ENCODE data around the gene GPRIN2. TPM values are rescaled to one million over a fixed set of nuclear protein-coding genes. Genes with fewer than 3 reads are reported as not detected.
A peak's percentile ranks its signal among the peaks of the same experiment; 100 is the strongest.

The GPRIN2 gene
- total RNA-seq, 1 donor from 2014 or later = 3.0 TPM

DNA sequence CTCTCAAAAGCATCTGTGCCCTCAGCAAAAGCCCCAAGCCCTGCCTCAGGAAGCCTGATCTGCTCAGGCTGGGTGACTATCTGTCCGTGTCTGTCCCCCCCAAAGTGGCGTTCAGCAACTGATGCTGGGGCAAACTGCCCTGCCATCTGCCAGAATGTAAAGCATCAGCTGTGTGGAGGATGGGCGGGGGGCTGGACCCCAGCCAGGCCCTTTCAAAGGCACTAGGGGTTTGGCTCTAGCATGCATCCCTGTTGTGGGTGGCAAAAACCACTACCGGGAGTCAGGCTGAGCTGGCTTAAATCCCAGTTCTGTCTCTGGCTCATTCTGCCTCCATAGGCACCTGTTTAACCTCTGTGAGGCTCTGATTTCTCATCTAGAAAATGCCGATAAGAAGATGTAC is 35.5 kb downstream of the GPRIN2 start:
- no peaks in the 10 kb centered on the region for H3K36me3 Mint-ChIP-seq (ENCODE audit: low read depth, unreplicated experiment)
- TF ChIP-seq EZH2 (IDR thresholded peaks at IDR 0.05; ENCODE audit: insufficient read depth, low read length) = no peak
- TF ChIP-seq, protein P1, sequence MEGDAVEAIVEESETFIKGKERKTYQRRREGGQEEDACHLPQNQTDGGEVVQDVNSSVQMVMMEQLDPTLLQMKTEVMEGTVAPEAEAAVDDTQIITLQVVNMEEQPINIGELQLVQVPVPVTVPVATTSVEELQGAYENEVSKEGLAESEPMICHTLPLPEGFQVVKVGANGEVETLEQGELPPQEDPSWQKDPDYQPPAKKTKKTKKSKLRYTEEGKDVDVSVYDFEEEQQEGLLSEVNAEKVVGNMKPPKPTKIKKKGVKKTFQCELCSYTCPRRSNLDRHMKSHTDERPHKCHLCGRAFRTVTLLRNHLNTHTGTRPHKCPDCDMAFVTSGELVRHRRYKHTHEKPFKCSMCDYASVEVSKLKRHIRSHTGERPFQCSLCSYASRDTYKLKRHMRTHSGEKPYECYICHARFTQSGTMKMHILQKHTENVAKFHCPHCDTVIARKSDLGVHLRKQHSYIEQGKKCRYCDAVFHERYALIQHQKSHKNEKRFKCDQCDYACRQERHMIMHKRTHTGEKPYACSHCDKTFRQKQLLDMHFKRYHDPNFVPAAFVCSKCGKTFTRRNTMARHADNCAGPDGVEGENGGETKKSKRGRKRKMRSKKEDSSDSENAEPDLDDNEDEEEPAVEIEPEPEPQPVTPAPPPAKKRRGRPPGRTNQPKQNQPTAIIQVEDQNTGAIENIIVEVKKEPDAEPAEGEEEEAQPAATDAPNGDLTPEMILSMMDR (IDR thresholded peaks at IDR 0.05; ENCODE audit: insufficient read depth, low read depth, low read length) = no peak
- DNase-seq (ENCODE audit: low read depth) = peak; percentile 71

DNA sequence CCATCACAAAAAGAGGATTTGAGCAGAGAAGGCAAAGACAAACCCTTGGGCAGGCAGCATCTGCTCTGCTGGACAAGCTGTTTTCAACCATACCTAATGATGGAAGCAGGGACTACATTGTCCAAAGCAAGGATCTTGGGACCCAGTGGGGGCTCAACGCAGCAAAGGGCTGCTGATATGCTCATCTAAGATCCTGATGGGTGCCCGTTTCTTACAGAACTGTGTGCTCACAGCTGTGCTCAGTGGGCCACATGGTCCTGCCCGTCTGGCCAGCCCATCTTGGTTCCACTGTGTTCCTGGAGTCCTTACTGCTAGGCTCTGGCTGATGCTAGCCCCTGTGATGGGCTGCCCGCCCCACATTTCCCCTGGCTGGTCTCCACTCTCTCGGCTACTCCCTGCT is 36.1 kb downstream of the GPRIN2 start:
- peaks cover 11% of the 10 kb centered on the region for H3K4me1 Mint-ChIP-seq (ENCODE audit: low read depth, unreplicated experiment)
- Histone ChIP-seq H3K79me2 (ENCODE audit: insufficient read depth, low read length) (no peaks in the 10 kb centered on the region), H3K9me3 (ENCODE audit: insufficient read depth, low read depth, low read length) (peaks cover under 1% of the 10 kb centered on the region), H2AFZ (ENCODE audit: low read depth, low read length) (no peak overlapping the region), H3K4me2 (ENCODE audit: low read length) (no peak overlapping the region), H4K20me1 (ENCODE audit: insufficient read depth, low read length) (no peaks in the 10 kb centered on the region), H3K9ac (ENCODE audit: low read length) (no peak overlapping the region), H3K4me3 (ENCODE audit: insufficient read depth, low read depth, low read length) (no peak overlapping the region), H3K27ac (ENCODE audit: low read depth, low read length) (no peak overlapping the region), H3K27me3 (ENCODE audit: insufficient read depth, low read length) (no peaks in the 10 kb centered on the region), H3K4me1 (ENCODE audit: insufficient read depth, low read length) (peaks cover 42% of the 10 kb centered on the region), H3K36me3 (ENCODE audit: insufficient read depth, low read length) (no peaks in the 10 kb centered on the region)
- no peaks in the 10 kb centered on the region for H3K36me3 Mint-ChIP-seq (ENCODE audit: low read depth, unreplicated experiment)
- H3K9me3 Mint-ChIP-seq (ENCODE audit: unreplicated experiment) = no peaks in the 10 kb centered on the region
- H3K27ac Mint-ChIP-seq (ENCODE audit: unreplicated experiment) = no peak overlapping the region
- FAIRE-seq (no peak), DNase-seq (ENCODE audit: low read depth) (no peak)
- TF ChIP-seq EZH2 (IDR thresholded peaks at IDR 0.05; ENCODE audit: insufficient read depth, low read length) = no peak
- TF ChIP-seq, protein P1 (IDR thresholded peaks at IDR 0.05; ENCODE audit: insufficient read depth, low read depth, low read length) = no peak
- no peak overlapping the region for H3K4me3 Mint-ChIP-seq (ENCODE audit: unreplicated experiment)
- H3K27me3 Mint-ChIP-seq (ENCODE audit: low read depth, unreplicated experiment) = no peaks in the 10 kb centered on the region

More for the DNA sequence above, 35.5 kb downstream of the GPRIN2 start:
- Mint-ChIP-seq H3K9me3 (ENCODE audit: unreplicated experiment) (no peaks in the 10 kb centered on the region), H3K4me3 (ENCODE audit: unreplicated experiment) (no peak overlapping the region), H3K27ac (ENCODE audit: unreplicated experiment) (no peak overlapping the region), H3K27me3 (ENCODE audit: low read depth, unreplicated experiment) (no peaks in the 10 kb centered on the region), H3K4me1 (ENCODE audit: low read depth, unreplicated experiment) (peaks cover 11% of the 10 kb centered on the region)
- Histone ChIP-seq H3K79me2 (ENCODE audit: insufficient read depth, low read length) (no peaks in the 10 kb centered on the region), H3K27me3 (ENCODE audit: insufficient read depth, low read length) (no peaks in the 10 kb centered on the region), H3K4me2 (ENCODE audit: low read length) (no peak overlapping the region), H3K4me1 (ENCODE audit: insufficient read depth, low read length) (peaks cover 44% of the 10 kb centered on the region), H3K36me3 (ENCODE audit: insufficient read depth, low read length) (no peaks in the 10 kb centered on the region), H3K9me3 (ENCODE audit: insufficient read depth, low read depth, low read length) (peaks cover 5% of the 10 kb centered on the region), H3K4me3 (ENCODE audit: insufficient read depth, low read depth, low read length) (no peak overlapping the region), H3K27ac (ENCODE audit: low read depth, low read length) (no peak overlapping the region), H2AFZ (ENCODE audit: low read depth, low read length) (no peak overlapping the region), H4K20me1 (ENCODE audit: insufficient read depth, low read length) (no peaks in the 10 kb centered on the region), H3K9ac (ENCODE audit: low read length) (no peak overlapping the region)
- no peak for FAIRE-seq

DNA sequence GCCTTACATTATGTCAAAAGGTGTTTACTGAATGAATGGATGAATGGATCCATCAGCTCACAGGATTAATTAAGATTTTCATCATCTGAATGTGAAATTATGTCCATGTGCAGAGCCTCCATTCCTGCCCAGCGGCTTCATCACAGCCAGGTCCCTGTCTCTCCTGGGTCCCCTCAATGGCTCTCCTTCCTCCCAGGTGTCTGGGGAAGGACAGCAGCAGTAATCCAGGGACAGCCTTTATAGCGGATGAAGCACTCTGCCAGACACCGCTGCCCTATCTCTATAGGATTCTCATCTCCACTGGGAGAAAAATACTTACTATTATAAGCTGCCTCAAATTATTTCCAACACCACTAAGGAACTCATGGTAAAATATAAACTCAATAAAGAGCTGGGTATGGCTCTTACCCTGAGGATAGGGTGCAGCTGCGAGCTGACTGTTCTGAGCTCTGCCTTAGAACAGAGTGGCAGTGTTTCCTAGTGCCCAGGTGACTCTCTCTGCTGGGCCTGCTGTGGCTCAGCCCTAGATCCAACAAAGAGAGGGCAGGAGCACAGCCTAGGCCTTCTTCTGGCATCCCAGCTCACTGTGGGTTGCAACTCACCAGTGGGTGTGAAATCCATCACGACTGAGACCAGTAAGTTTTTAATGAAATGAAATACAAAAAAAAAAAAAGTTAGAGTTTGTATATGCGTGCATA is 38.3 kb downstream of the GPRIN2 start:
- Histone ChIP-seq H3K4me2 (ENCODE audit: low read length) (no peak overlapping the region), H3K9me3 (ENCODE audit: insufficient read depth, low read depth, low read length) (no peaks in the 10 kb centered on the region), H3K4me3 (ENCODE audit: insufficient read depth, low read depth, low read length) (no peak overlapping the region), H3K79me2 (ENCODE audit: insufficient read depth, low read length) (no peaks in the 10 kb centered on the region), H3K4me1 (ENCODE audit: insufficient read depth, low read length) (peaks cover 20% of the 10 kb centered on the region), H4K20me1 (ENCODE audit: insufficient read depth, low read length) (no peaks in the 10 kb centered on the region), H3K36me3 (ENCODE audit: insufficient read depth, low read length) (no peaks in the 10 kb centered on the region), H3K27me3 (ENCODE audit: insufficient read depth, low read length) (no peaks in the 10 kb centered on the region), H3K9ac (ENCODE audit: low read length) (no peak overlapping the region), H3K27ac (ENCODE audit: low read depth, low read length) (no peak overlapping the region), H2AFZ (ENCODE audit: low read depth, low read length) (no peak overlapping the region)
- no peak overlapping the region for H3K4me3 Mint-ChIP-seq (ENCODE audit: unreplicated experiment)
- H3K36me3 Mint-ChIP-seq (ENCODE audit: low read depth, unreplicated experiment) = no peaks in the 10 kb centered on the region
- H3K27me3 Mint-ChIP-seq (ENCODE audit: low read depth, unreplicated experiment) = no peaks in the 10 kb centered on the region
- H3K9me3 Mint-ChIP-seq (ENCODE audit: unreplicated experiment) = no peaks in the 10 kb centered on the region
- peaks cover 11% of the 10 kb centered on the region for H3K4me1 Mint-ChIP-seq (ENCODE audit: low read depth, unreplicated experiment)
- TF ChIP-seq, protein P1 (IDR thresholded peaks at IDR 0.05; ENCODE audit: insufficient read depth, low read depth, low read length) = no peak
- no peak for TF ChIP-seq EZH2 (IDR thresholded peaks at IDR 0.05; ENCODE audit: insufficient read depth, low read length)
- H3K27ac Mint-ChIP-seq (ENCODE audit: unreplicated experiment) = no peak overlapping the region
- FAIRE-seq (no peak), DNase-seq (ENCODE audit: low read depth) (no peak)

Measured in astrocyte (in vitro differentiated cells and primary cell).